Central memory CD4-positive, alpha-beta T cell (primary cell): ENCODE results near the gene ARHGEF17.

Source experiments
- DNase-seq: peaks from one replicate; pipeline ENCODE4 v3.0.0; 2022

ARHGEF17 gene

DNA sequence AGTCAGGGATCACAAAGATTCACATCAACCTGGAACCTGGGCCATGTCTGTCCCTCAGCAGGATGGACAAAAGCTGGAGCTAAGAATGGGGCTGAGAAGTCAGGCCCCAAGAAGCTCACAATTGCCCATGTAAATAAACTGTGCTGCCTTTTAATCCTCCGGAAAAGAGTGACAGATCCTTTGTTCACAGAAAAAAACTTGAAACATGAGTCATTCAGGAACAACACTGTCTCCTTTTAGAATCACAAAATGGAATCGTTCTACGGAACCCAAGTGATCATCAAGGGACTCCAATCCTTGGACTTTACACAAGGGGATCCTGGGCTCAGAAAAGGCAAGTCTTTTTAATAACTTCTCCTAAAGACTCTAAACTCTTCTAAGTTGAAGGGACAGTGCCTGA, 104.2 kb downstream of the ARHGEF17 start:
- DNase-seq, result no peak

DNA sequence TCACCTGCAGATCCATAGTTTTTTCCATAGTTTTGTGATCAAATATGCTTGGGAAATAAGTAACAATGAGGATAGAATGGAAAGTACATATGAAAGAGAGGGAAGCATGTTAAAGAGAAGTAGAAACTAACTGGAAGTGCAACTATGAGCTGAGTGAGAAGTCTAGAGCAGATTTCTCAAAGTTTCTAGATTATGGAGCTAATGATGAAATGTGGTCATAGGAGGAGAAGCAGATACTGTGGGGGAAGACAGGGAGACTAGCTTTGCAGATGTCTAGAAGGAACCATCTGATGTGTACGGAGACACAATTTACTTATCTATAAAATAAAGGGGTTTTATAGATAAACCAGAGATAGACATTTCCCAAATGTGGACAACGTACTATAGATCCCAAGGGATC, 105.2 kb downstream of the ARHGEF17 start:
- no peak for DNase-seq

DNA sequence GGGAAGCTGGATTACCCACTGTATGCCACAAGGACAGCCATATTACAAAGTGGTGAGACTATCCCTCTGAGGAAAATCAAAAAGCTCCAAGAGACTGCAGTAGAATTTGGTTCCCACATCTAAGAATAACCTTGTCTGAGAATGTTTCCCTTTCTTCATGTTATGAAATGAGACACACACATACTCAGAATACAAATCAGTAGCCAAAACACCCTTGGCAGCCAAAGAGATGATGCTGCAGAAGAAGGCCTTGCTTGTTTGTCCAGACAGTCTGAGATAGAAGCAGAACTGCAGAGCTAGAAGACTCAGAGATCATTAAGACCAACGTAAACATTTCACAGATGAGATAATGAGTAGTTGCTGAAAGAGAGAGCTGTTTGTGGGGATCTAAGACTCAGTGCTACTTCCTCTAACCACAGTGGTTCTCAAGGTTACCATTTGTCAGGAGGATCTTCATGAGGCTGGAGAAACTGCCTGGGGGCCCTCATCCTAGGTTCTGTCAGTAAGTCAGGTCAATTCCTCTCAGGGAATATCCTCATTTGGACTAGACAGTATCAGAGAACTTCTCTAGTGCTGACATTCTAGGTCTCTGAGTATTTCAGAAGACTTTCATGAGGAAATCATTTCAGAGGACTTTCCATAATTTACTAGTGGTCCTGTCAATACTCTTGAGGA, 107.0 kb downstream of the ARHGEF17 start:
- no peak for DNase-seq

DNA sequence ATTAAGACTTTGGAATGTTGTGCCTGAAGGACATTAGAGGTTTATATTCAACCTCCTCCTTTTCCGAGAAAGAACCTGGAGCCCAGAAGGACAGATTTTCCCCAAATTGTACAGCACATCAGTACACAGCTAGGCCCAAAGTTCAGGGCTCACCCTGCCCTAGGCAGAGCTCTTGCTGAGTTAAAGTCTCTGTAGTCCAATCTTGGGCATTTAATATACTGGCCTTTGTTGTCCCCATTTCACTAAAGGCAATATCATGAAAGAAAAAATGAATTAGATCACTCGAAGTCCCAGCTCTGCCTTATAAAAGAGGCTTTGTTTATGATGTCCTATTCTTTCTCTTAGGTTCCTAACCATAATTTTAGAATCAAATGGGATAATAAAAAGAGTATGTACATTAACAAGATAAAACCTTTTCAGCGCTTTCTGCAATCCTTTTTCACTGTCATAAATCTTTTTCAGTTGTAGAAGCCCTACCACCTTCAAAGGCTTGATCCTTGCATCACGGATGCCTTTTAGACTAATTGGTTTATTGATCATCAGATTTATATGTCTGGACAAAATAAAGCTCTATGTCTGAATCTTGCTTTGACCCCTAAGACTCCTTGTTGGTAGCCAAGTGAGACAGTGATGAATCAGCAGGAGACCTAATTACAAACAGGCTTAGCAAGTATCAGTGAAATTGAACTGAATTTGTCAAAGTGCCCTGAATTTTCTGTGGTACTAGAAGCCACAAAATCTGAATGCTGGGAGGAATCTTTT, 108.0 kb downstream of the ARHGEF17 start:
- no peak for DNase-seq

DNA sequence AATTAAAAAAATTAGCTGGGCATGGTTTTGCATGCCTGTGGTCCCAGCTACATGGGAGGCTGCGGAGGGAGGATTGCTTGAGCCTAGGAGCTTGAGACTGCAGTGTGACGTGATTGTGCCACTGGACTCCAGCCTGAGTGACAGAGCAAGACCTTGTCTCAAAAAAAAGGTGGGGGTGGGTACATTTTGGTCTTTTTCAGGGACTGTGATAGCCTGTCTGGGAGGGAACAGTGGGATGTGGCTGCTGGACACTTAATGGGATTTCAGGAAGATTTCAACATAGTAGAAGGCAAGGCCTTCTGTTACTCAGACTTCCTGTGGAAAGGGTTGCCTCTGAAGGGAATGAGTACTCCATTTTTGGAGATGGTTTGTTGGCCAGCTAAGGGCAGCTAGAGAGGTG, 108.7 kb downstream of the ARHGEF17 start:
- no peak for DNase-seq
